K562 (cell line): Measurements from ENCODE around the gene ACAT1. TPM values are rescaled to one million over a fixed set of nuclear protein-coding genes. Genes with fewer than 3 reads are reported as not detected.

ENCODE experiments used
- ATAC-seq: fragments of 200-7000 bp; cut with Tn5 transposase; 3 replicates; pipeline ENCODE4 v1.9.1; 2020; ENCODE audit warnings: moderate library complexity
- BruUV-seq: library from RNA; stranded (reverse); fragments of 400-500 nt; replicated peaks from 2 replicates; lab custom pipeline; 2021; lab: Mats Ljungman, UMichigan
- CTCF ChIA-PET: fragments of 300-600 bp; formaldehyde crosslinking; extraction: SDS; loops from one replicate; lab custom pipeline; 2021; ENCODE audit warnings: low intra/inter-chr PET ratio; lab: Yijun Ruan, JAX
- POLR2A ChIA-PET: fragments of 300-600, 350-650 bp; sonication (Branson Sonifier 250); formaldehyde crosslinking; extraction: SDS; loops from one replicate; lab custom pipeline; 2021; ENCODE audit warnings: antibody characterized with exemption, inconsistent platforms; lab: Yijun Ruan, JAX
- DNase-seq, 4 experiments: peaks; one replicate each; pipeline versions ENCODE4 v3.0.0 to v3.0.0-alpha.2; 2011 to 2018; ENCODE audit warnings: low spot score in 3 of 4, mixed read lengths in 3 of 4; ENCODE audit errors: extremely low read depth in 1 of 4
- FAIRE-seq: peaks from 2 replicates; lab custom pipeline; 2011; peaks lifted over from hg19 to GRCh38; lab: Jason Lieb, UNC
- H2AFZ ChIP-seq: 2 replicates; pipeline ENCODE4 v1.6.0; 2011; ENCODE audit warnings: low read depth, low read length, control low read depth, inconsistent platforms
- H3K27ac ChIP-seq: fragments of 200-600 bp; 3 replicates; pipeline ENCODE4 v1.8.0; 2011; ENCODE audit warnings: low read depth, mild to moderate bottlenecking, control low read depth, inconsistent platforms, low read length, moderate library complexity, mixed read lengths; ENCODE audit errors: extremely low read depth
- H3K27me3 ChIP-seq, 2 experiments: fragments of 300-600 bp in 1 of 2; 2 replicates in 1 of 2; 3 replicates in 1 of 2; pipeline versions ENCODE4 v1.6.0 to v1.8.0; 2011; ENCODE audit warnings: inconsistent platforms in 2 of 2, low read length in 2 of 2, mild to moderate bottlenecking in 1 of 2, mixed read lengths in 1 of 2, moderate library complexity in 1 of 2; ENCODE audit not compliant: control insufficient read depth in 2 of 2, insufficient read depth in 2 of 2
- H3K36me3 ChIP-seq: fragments of 300-600 bp; 3 replicates; pipeline ENCODE4 v1.8.0; 2011; ENCODE audit warnings: mild to moderate bottlenecking, low read length, inconsistent platforms; ENCODE audit not compliant: control insufficient read depth, insufficient read depth
- H3K4me1 ChIP-seq, 2 experiments: fragments of 200-600 bp in 1 of 2; replicated peaks in 1 of 2; 2 replicates in 1 of 2; 3 replicates in 1 of 2; pipeline versions ENCODE4 v1.5.1 to v1.8.0; 2011; ENCODE audit warnings: inconsistent platforms in 2 of 2, low read length in 2 of 2, mild to moderate bottlenecking in 1 of 2, mixed read lengths in 1 of 2, moderate library complexity in 1 of 2; ENCODE audit not compliant: control insufficient read depth in 2 of 2, insufficient read depth in 2 of 2
- H3K4me2 ChIP-seq: 2 replicates; pipeline ENCODE4 v1.6.1; 2011; ENCODE audit warnings: low read length, control low read depth, inconsistent platforms, mixed read lengths; ENCODE audit not compliant: insufficient read depth
- H3K4me3 ChIP-seq: fragments of 200-600 bp; sonication (generic), shearing (Covaris generic); 2 replicates; pipeline ENCODE4 v1.5.1; 2016; ENCODE audit warnings: control low read depth, inconsistent platforms
- H3K79me2 ChIP-seq: fragments of 200-600 bp; 3 replicates; pipeline ENCODE4 v1.8.0; 2011; ENCODE audit warnings: low read length, inconsistent platforms; ENCODE audit not compliant: control insufficient read depth, insufficient read depth
- H3K9ac ChIP-seq, 2 experiments: 2 replicates each; pipeline versions ENCODE4 v1.6.0 to v1.6.1; 2011; ENCODE audit warnings: low read depth in 2 of 2, low read length in 2 of 2, control low read depth in 1 of 2, inconsistent platforms in 1 of 2, mild to moderate bottlenecking in 1 of 2, mixed read lengths in 1 of 2; ENCODE audit not compliant: insufficient read depth in 1 of 2
- H3K9me1 ChIP-seq: one replicate; pipeline ENCODE4 v1.6.0; 2011; ENCODE audit warnings: inconsistent platforms, mild to moderate bottlenecking, low read length, moderate library complexity; ENCODE audit not compliant: control insufficient read depth, insufficient read depth
- H3K9me3 ChIP-seq: replicated peaks from 2 replicates; pipeline ENCODE4 v1.5.1; 2011; ENCODE audit warnings: low read depth, low read length, inconsistent platforms; ENCODE audit not compliant: control insufficient read depth, insufficient read depth
- H4K20me1 ChIP-seq: replicated peaks from 2 replicates; pipeline ENCODE4 v1.6.1; 2011; ENCODE audit warnings: low read length, inconsistent platforms, mixed read lengths; ENCODE audit not compliant: control insufficient read depth, insufficient read depth
- BACH1 ChIP-seq: fragments of 200-800 bp; sonication (Bioruptor generic); IDR thresholded peaks from 2 replicates; pipeline ENCODE4 v1.6.1; 2016; ENCODE audit warnings: missing genetic modification characterization, missing compliant biosample characterization
- CSDE1 ChIP-seq, 2 experiments: fragments of 450-650 bp; IDR thresholded peaks; 2 replicates each; pipeline ENCODE4 v1.6.1; 2016; ENCODE audit warnings: mild to moderate bottlenecking in 1 of 2
- HINFP ChIP-seq: fragments of 450-650 bp; conservative IDR thresholded peaks from 2 replicates; pipeline ENCODE4 v1.6.1; 2016; ENCODE audit warnings: missing genetic modification characterization, low read depth, mild to moderate bottlenecking, control low read depth, missing compliant biosample characterization
- LCOR ChIP-seq: sonication (generic); formaldehyde crosslinking; IDR thresholded peaks from 2 replicates; pipeline ENCODE4 v1.8.0; 2022; ENCODE audit warnings: mild to moderate bottlenecking, missing genetic modification reagents
- MBD2 ChIP-seq: sonication (generic); IDR thresholded peaks from 2 replicates; pipeline ENCODE4 v1.6.1; 2016; ENCODE audit warnings: low read depth, borderline replicate concordance
- MCM3 ChIP-seq: fragments of 450-650 bp; IDR thresholded peaks from 2 replicates; pipeline ENCODE4 v1.6.1; 2016
- NCOA1 ChIP-seq: fragments of 450-650 bp; IDR thresholded peaks from 2 replicates; pipeline ENCODE4 v1.6.1; 2016; ENCODE audit warnings: low read depth
- SMARCC2 ChIP-seq: fragments of 450-650 bp; IDR thresholded peaks from 2 replicates; pipeline ENCODE4 v1.6.1; 2017; ENCODE audit warnings: antibody characterized with exemption, moderate library complexity, mild to moderate bottlenecking, low read depth
- SNAPC5 ChIP-seq: fragments of 250-450 bp; sonication (Bioruptor Pico); IDR thresholded peaks from 2 replicates; pipeline ENCODE4 v1.8.0; 2021; ENCODE audit warnings: moderate library complexity, mild to moderate bottlenecking, inconsistent platforms
- ZBTB11 ChIP-seq, 3 experiments: fragments of 200-800 bp in 1 of 3; fragments of 250-450 bp in 1 of 3; fragments of 450-650 bp in 1 of 3; sonication (Bioruptor Pico) in 1 of 3; sonication (Bioruptor generic) in 1 of 3; formaldehyde crosslinking in 1 of 3; IDR thresholded peaks; 2 replicates each; pipeline versions ENCODE4 v1.6.1 to v1.8.0; 2016 to 2022; ENCODE audit warnings: mild to moderate bottlenecking in 2 of 3, missing genetic modification characterization in 2 of 3, missing compliant biosample characterization in 1 of 3, moderate library complexity in 1 of 3
- ZBTB12 ChIP-seq: fragments of 250-450 bp; sonication (Bioruptor Pico); IDR thresholded peaks from 2 replicates; pipeline ENCODE4 v1.4.0; 2020
- ZFP91 ChIP-seq: sonication (generic); formaldehyde crosslinking; IDR thresholded peaks from 2 replicates; pipeline ENCODE4 v1.8.0; 2022; ENCODE audit warnings: mild to moderate bottlenecking, missing genetic modification reagents
- ZNF431 ChIP-seq: sonication (generic); formaldehyde crosslinking; IDR thresholded peaks from 2 replicates; pipeline ENCODE4 v1.8.0; 2022; ENCODE audit warnings: mild to moderate bottlenecking, missing genetic modification reagents
- ZNF79 ChIP-seq: fragments of 250-450 bp; sonication (Bioruptor Pico); IDR thresholded peaks from 2 replicates; pipeline ENCODE4 v1.4.0; 2020; ENCODE audit warnings: low read depth, mild to moderate bottlenecking, moderate library complexity
- WGBS: fragments of 100-300 bp; shearing (Covaris generic); methylation state at CpG from one replicate; pipeline ENCODE4 v1.1.6; 2016; ENCODE audit warnings: low coverage, mixed read lengths; ENCODE audit not compliant: insufficient coverage; ENCODE audit errors: missing lambda C conversion rate; 5-methylcytosine and 5-hydroxymethylcytosine counted together
- in situ Hi-C: fragments of 300-500 bp; cut with MboI; formaldehyde crosslinking; loops from 4 replicates; pipeline ENCODE4 v1.15.0; 2018; ENCODE audit warnings: inconsistent platforms, mixed read lengths
- intact Hi-C: fragments of 100-400 bp; cut with micrococcal nuclease; formaldehyde crosslinking; loops from 2 replicates; pipeline ENCODE4 v1.14.2; 2022
- polyA plus RNA-seq, 8 experiments: library from polyadenylated mRNA; depleted of rRNA in 4 of 8; stranded (reverse) in 5 of 8; unstranded in 3 of 8; fragments of >200 nt; fragmentation: Nextera tagmentation in 2 of 8; fragmentation: Illumina TruSeq in 1 of 8; extraction: Ambion mirVana in 2 of 8; extraction: Trizol in 1 of 8; gene quantifications; 2 replicates each; pipeline versions ENCODE4 v1.2.1 to v1.2.3, GENCODE V29; 2011 to 2014; ENCODE audit warnings: inconsistent platforms in 1 of 8, missing spikeins in 1 of 8
- total RNA-seq, 7 experiments: library from RNA; depleted of rRNA in 6 of 7; stranded (reverse); fragments of >200 nt in 6 of 7; fragmentation: Illumina TruSeq in 2 of 7; extraction: Trizol in 2 of 7; gene quantifications; 2 replicates each; pipeline versions ENCODE4 v1.2.1 to v1.2.3, GENCODE V29; 2011 to 2021; ENCODE audit warnings: low replicate concordance in 1 of 7

ACAT1 gene
- total and polyA plus RNA-seq, 9 of the 15 experiments (the other 6 are each of a cell fraction or from before 2014, with no cell fraction given): 65.1 to 204 (median 104) TPM

- ATAC-seq: no peak
- no peak overlapping the region for H3K4me3 ChIP-seq
- peaks cover 3% of the 10 kb centered on the region; the same call in 1 of the 2 replicates for H4K20me1 ChIP-seq
- H3K9ac ChIP-seq: no peak overlapping the region
- intact Hi-C loops: no loop called here
- no peak overlapping the region for H3K27ac ChIP-seq
- H3K79me2 ChIP-seq: peaks cover 19% of the 10 kb centered on the region
- H3K36me3 ChIP-seq: peaks cover 48% of the 10 kb centered on the region
- no peaks in the 10 kb centered on the region for H3K9me1 ChIP-seq
- ChIA-PET POLR2A (no interaction called here), CTCF (no interaction called here)
- no peak overlapping the region for H3K4me2 ChIP-seq
- in situ Hi-C loops: no loop called here
- no peak overlapping the region for H2AFZ ChIP-seq
- no peaks in the 10 kb centered on the region for H3K9me3 ChIP-seq
- H3K4me1 ChIP-seq: no peaks in the 10 kb centered on the region
- no TSS peak for BruUV-seq
- no peak for DNase-seq
- FAIRE-seq: no peak
- 100% methylated on average over 1 of the region's 1 CpG for WGBS
- H3K27me3 ChIP-seq: no peaks in the 10 kb centered on the region
- TF ChIP-seq SNAPC5 (CRISPR knock-in tag): no peak
- TF ChIP-seq SMARCC2: no peak
- TF ChIP-seq ZFP91 (CRISPR knock-in tag): no peak
- TF ChIP-seq CSDE1 (IDR thresholded peaks at IDR 0.05): no peak
- no peak for TF ChIP-seq MBD2
- TF ChIP-seq LCOR (CRISPR knock-in tag): no peak
- no peak for TF ChIP-seq NCOA1
- TF ChIP-seq ZNF79 (CRISPR knock-in tag): no peak
- TF ChIP-seq ZBTB11 (CRISPR knock-in tag; IDR thresholded peaks at IDR 0.05): no peak
- no peak for TF ChIP-seq MCM3
- no peak for TF ChIP-seq HINFP
- no peak for TF ChIP-seq ZBTB12 (CRISPR knock-in tag)
- TF ChIP-seq ZNF431 (CRISPR knock-in tag): no peak
- no peak for TF ChIP-seq BACH1
Measured at GRCh38 chr11:108131993-108132392, 10.6 kb downstream of the ACAT1 start.
